Loucy (cell line): ENCODE data around the gene MICU2.
A peak's percentile ranks its signal among the peaks of the same experiment; 100 is the strongest.

ENCODE experiments used
- H2AFZ ChIP-seq: fragments of 200-600 bp; sonication (generic); 2 replicates; pipeline ENCODE4 v1.6.0; 2016; ENCODE audit warnings: antibody characterized with exemption, mild to moderate bottlenecking, low read length, moderate library complexity
- H3F3A ChIP-seq: fragments of 200-600 bp; 2 replicates; pipeline ENCODE4 v1.6.0; 2016; ENCODE audit warnings: antibody characterized with exemption, low read depth, mild to moderate bottlenecking
- H3K27me3 ChIP-seq: fragments of 200-600 bp; sonication (generic); 2 replicates; pipeline ENCODE4 v1.6.1; 2014; ENCODE audit warnings: low read length, mild to moderate bottlenecking; ENCODE audit not compliant: insufficient read depth, poor library complexity, severe bottlenecking
- H3K36me3 ChIP-seq: fragments of 200-600 bp; sonication (generic); 2 replicates; pipeline ENCODE4 v1.6.1; 2016; ENCODE audit warnings: low read length; ENCODE audit not compliant: insufficient read depth
- H3K4me1 ChIP-seq: fragments of 200-600 bp; sonication (generic); 2 replicates; pipeline ENCODE4 v1.5.1; 2014; ENCODE audit warnings: low read length, mild to moderate bottlenecking; ENCODE audit not compliant: insufficient read depth, poor library complexity, severe bottlenecking
- H3K4me2 ChIP-seq: fragments of 200-600 bp; sonication (generic); 2 replicates; pipeline ENCODE4 v1.6.0; 2014; ENCODE audit warnings: antibody characterized with exemption, low read length, low read depth, mild to moderate bottlenecking; ENCODE audit not compliant: poor library complexity, severe bottlenecking
- H3K4me3 ChIP-seq: fragments of 200-600 bp; sonication (generic); 2 replicates; pipeline ENCODE4 v1.5.1; 2014; ENCODE audit warnings: low read length, mild to moderate bottlenecking, mixed read lengths; ENCODE audit not compliant: poor library complexity, severe bottlenecking
- H3K79me2 ChIP-seq: fragments of 200-600 bp; sonication (generic); 2 replicates; pipeline ENCODE4 v1.6.1; 2014; ENCODE audit warnings: low read length; ENCODE audit not compliant: insufficient read depth
- H3K9ac ChIP-seq: fragments of 200-600 bp; sonication (generic); 2 replicates; pipeline ENCODE4 v1.6.0; 2014; ENCODE audit warnings: mild to moderate bottlenecking, low read depth, low read length, moderate library complexity; ENCODE audit not compliant: poor library complexity, severe bottlenecking
- H3K9me2 ChIP-seq: fragments of 200-600 bp; sonication (generic); replicated peaks from 2 replicates; pipeline ENCODE4 v1.6.1; 2016; ENCODE audit warnings: low read depth, low read length, mixed read lengths
- H3K9me3 ChIP-seq: fragments of 200-600 bp; sonication (generic); 2 replicates; pipeline ENCODE4 v1.6.1; 2014; ENCODE audit warnings: mild to moderate bottlenecking, antibody characterized with exemption, low read length, low read depth; ENCODE audit not compliant: insufficient read depth
- H4K20me1 ChIP-seq: fragments of 200-600 bp; sonication (generic); 2 replicates; pipeline ENCODE4 v1.6.0; 2014; ENCODE audit warnings: antibody characterized with exemption, low read length, mild to moderate bottlenecking; ENCODE audit not compliant: insufficient read depth, poor library complexity, severe bottlenecking
- CTCF ChIP-seq: fragments of 200-600 bp; sonication (generic); conservative IDR thresholded peaks from 2 replicates; pipeline ENCODE4 v1.5.1; 2014; ENCODE audit warnings: mild to moderate bottlenecking, antibody characterized with exemption, low read length
- EZH2phosphoT487 ChIP-seq: fragments of 200-600 bp; IDR thresholded peaks from 2 replicates; pipeline ENCODE4 v1.6.1; 2018; ENCODE audit warnings: antibody characterized with exemption, mild to moderate bottlenecking, moderate library complexity, borderline replicate concordance

The MICU2 gene

GRCh38 chr13:21632196-21632595 lies 28.2 kb upstream of the MICU2 start:
- no peak for TF ChIP-seq CTCF
- no peak for TF ChIP-seq EZH2phosphoT487
- Histone ChIP-seq H3K4me3 (no peak overlapping the region), H3K9ac (no peak overlapping the region), H3K27me3 (no peaks in the 10 kb centered on the region), H2AFZ (no peak overlapping the region), H3K4me2 (no peak overlapping the region), H3F3A (no peaks in the 10 kb centered on the region), H3K79me2 (no peaks in the 10 kb centered on the region), H3K4me1 (no peaks in the 10 kb centered on the region), H3K36me3 (no peaks in the 10 kb centered on the region), H3K9me3 (peaks cover 8% of the 10 kb centered on the region; the same call in 1 of the 2 replicates), H4K20me1 (no peaks in the 10 kb centered on the region), H3K9me2 (no peaks in the 10 kb centered on the region)

- Histone ChIP-seq H3K4me1 (no peaks in the 10 kb centered on the region), H3K4me2 (peak overlapping the region; percentile 54), H2AFZ (peak overlapping the region; percentile 77), H4K20me1 (no peaks in the 10 kb centered on the region), H3K79me2 (no peaks in the 10 kb centered on the region), H3K9me3 (no peaks in the 10 kb centered on the region), H3F3A (no peaks in the 10 kb centered on the region), H3K9ac (no peak overlapping the region), H3K9me2 (no peaks in the 10 kb centered on the region), H3K27me3 (no peaks in the 10 kb centered on the region), H3K4me3 (peak overlapping the region; percentile 58), H3K36me3 (no peaks in the 10 kb centered on the region)
- TF ChIP-seq CTCF, result peak; percentile 81
- no peak for TF ChIP-seq EZH2phosphoT487
Measured at GRCh38 chr13:21625366-21625765, 21.4 kb upstream of the MICU2 start.

GRCh38 chr13:21620861-21621260 lies 16.9 kb upstream of the MICU2 start:
- H3K9ac ChIP-seq, result no peak overlapping the region
- TF ChIP-seq EZH2phosphoT487 (no peak), CTCF (no peak)
- no peaks in the 10 kb centered on the region for H3K9me3 ChIP-seq
- H3K79me2 ChIP-seq, result no peaks in the 10 kb centered on the region
- no peaks in the 10 kb centered on the region for H3K27me3 ChIP-seq
- H2AFZ ChIP-seq, result no peak overlapping the region
- H3K9me2 ChIP-seq, result no peaks in the 10 kb centered on the region
- no peaks in the 10 kb centered on the region for H4K20me1 ChIP-seq
- H3K4me2 ChIP-seq, result no peak overlapping the region
- peaks cover 7% of the 10 kb centered on the region for H3K4me1 ChIP-seq
- H3F3A ChIP-seq, result no peaks in the 10 kb centered on the region
- H3K4me3 ChIP-seq, result no peak overlapping the region
- no peaks in the 10 kb centered on the region for H3K36me3 ChIP-seq
